Activated T-cell treated with anti-CD3 and anti-CD28 coated beads for 1 hour (primary cell): ENCODE results near the gene TRAPPC10.
A peak's percentile ranks its signal among the peaks of the same experiment; 100 is the strongest.

Experiments
- DNase-seq: peaks from one replicate; pipeline ENCODE4 v3.0.0-alpha.2; 2020; ENCODE audit warnings: low read depth

The TRAPPC10 gene

GRCh38 chr21:44005071-44005470 is 7.0 kb upstream of the TRAPPC10 start:
- no peak for DNase-seq

GRCh38 chr21:44005593-44005992 is 6.5 kb upstream of the TRAPPC10 start:
- DNase-seq = no peak

- DNase-seq = no peak
Measured at GRCh38 chr21:44006017-44006619, 6.0 kb upstream of the TRAPPC10 start.

GRCh38 chr21:44006656-44007055 is 5.5 kb upstream of the TRAPPC10 start:
- no peak for DNase-seq

DNA sequence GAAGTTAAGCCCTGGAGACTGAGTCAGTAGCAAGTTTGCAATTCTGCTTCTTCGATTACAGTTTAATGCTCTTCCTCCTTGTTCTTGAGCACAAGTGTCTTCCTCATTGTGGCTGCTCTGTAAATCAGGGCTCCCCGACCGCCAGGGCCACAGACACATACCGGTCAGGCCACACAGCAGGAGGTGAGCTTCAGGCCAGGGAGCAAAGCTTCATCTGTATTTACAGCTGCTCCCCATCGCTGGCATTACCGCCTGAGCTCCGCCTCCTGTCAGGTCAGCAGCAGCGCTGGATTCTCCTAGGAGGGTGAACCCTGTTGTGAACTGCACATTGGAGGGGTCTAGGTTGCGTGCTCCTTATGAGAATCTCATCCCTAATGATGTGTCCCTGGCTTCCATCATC is 1.7 kb upstream of the TRAPPC10 start:
- DNase-seq = no peak

- DNase-seq = no peak
Measured at GRCh38 chr21:44011123-44011522, 986 bp upstream of the TRAPPC10 start.

DNA sequence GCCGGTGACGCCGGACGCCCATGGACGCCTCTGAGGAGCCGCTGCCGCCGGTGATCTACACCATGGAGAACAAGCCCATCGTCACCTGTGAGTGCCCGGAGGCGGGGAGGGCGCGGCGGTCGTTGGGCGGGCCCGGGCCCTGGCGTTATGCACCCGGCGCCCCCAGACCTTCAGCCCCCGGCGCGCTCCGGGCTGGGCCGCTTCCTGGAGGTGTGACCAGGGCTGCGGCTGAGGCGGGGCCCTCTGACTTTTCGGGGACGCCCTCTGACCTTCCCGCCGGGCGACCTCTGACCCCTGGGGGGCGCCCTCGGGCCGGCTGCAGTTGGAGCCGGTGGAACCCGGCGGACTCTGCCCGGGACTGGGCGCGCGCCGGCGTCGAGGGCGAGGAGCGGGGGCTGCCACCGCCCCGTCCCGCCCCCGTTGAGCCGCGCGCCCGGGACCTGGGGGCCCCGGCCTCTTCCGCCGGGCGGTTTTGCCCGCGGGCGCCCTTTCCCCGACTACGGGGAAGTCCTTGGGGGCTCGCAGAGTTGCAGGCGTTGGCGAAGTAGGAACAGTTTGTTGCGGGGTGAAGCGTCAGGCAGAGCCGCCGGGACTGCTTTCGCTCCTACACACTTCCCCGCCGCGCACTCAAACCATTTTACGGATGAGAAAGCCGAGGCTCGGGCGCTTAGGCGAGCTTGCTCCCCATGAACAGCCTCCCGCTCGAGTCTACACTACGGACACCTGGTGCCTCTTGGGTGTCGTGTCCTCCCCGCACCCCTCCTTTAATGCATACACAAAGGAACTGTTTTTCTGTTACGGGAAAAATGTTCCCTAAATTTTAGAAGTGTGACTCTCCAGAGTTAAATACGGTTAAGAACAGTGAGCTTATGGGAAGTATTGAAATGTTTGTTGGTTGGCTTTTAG is 618 bp downstream of the TRAPPC10 start:
- peak; percentile 75 for DNase-seq

DNA sequence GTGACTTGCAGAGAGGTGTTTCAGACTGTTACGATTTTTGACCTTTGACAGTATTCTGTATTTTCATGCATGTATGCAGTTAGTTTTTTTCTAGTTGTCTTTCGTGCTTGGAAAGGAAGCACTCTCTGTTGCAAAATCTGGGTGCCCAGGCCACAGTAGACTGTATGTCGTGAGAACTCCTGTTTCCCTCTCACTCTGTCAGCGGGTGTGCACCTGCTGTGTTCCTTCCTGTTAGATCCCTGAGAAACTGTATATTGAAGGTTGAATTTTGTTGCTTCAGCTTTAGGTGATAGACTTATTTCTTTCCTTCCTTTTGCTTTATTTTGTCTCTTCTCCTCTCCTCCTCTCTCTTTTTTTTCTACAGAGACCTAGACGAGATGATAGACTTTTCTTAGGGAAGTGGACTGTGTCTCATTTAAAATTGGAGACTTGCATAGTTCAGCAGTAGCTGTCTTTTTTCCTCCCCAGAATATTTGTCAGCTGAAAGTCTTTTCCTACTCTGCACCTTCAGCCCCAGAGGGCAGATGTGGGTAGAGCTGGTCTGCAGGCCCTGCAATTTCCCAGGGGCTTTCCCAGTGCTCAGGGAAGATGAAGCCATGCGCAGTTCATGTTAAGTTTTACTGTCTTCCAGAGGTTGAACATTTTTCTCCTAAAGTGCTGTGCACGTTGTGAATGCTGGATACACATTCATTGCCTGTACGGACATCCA is 1.4 kb downstream of the TRAPPC10 start:
- no peak for DNase-seq

- DNase-seq = no peak
Measured at GRCh38 chr21:44017601-44018000, 5.5 kb downstream of the TRAPPC10 start.

DNA sequence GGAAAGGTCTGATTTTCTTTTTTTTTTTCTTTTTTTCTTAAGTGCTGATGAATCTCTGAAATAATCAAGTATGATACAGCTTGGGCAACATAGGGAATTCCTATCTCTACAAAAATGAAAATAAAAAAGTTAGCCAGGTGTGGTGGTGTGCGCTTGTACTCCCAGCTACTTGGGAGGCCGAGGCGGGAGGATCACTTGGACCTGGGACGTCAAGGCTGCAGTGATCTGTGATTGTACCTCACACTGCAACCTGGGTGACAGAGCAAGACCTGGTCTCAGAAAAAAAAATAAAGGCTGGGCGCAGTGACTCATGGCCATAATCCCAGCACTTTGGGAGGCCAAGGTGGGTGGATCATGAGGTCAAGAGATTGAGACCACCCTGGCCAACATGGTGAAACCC is 6.0 kb downstream of the TRAPPC10 start:
- DNase-seq = no peak

- DNase-seq = no peak
Measured at GRCh38 chr21:44018813-44019567, 6.9 kb downstream of the TRAPPC10 start.

GRCh38 chr21:44019568-44019958 is 7.5 kb downstream of the TRAPPC10 start:
- DNase-seq = no peak

- no peak for DNase-seq
Measured at GRCh38 chr21:44020551-44020950, 8.4 kb downstream of the TRAPPC10 start.

DNA sequence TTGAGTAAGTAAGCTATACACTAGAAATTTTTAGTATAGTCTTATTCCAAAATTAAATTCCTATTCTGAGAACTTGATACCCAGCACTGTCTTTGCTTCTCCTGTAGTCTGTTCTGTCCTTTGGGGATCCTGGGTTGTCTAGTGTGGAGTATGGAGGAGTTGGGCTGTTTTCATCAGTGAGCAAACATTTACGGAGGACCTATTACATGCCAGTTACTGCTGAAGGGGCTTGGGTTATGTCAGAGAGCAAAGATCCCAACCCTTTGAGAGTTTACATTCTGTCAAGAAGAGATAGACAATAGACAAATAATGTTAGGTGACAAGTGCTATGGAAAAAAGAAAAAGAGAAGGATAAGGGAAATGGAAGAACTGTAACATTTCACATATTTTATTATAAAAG is 9.0 kb downstream of the TRAPPC10 start:
- no peak for DNase-seq

GRCh38 chr21:44024257-44024656 is 12.1 kb downstream of the TRAPPC10 start:
- no peak for DNase-seq

- DNase-seq = no peak
Measured at GRCh38 chr21:44024887-44025353, 12.8 kb downstream of the TRAPPC10 start.

DNA sequence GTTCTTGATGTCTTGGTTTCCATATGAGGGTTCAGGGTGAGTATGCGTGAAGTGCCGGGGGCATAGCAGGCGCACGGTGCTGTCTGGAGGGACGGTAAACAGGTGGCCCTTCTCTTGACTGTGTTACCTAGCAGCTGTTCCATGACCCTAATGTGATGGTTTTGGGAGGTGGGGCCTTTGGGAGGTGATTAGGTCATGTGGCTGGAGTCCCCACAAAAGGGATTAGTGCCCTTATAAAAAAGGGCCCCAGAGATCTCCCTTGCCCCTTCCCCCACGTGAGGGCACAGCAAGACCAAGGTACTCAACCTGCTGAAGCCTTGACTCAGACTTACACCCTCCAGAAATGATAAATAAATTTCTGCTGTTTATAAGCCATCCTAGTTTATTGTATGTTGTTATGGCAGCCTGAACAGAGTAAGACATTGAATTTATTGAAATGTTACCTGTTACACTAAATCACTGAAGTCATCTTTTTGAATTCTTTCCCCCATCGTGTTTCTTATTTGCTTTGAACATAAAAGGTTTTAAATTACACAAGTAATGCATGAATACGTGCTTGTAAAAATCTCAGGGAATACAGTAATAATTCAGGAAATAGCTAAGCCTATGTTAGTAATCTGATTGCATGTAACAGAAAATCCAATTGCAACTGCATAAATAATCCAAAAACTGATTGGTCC is 15.6 kb downstream of the TRAPPC10 start:
- DNase-seq = no peak

- no peak for DNase-seq
Measured at GRCh38 chr21:44028287-44028659, 16.2 kb downstream of the TRAPPC10 start.

GRCh38 chr21:44029460-44030087 is 17.5 kb downstream of the TRAPPC10 start:
- DNase-seq = no peak

- no peak for DNase-seq
Measured at GRCh38 chr21:44035244-44035643, 23.1 kb downstream of the TRAPPC10 start.

- no peak for DNase-seq
Measured at GRCh38 chr21:44038063-44038462, 26.0 kb downstream of the TRAPPC10 start.
